SK-N-MC (cell line): ENCODE data around the gene GPATCH2.

ENCODE experiments used
- EZH2 ChIP-seq: fragments of 200-600 bp; sonication (generic); IDR thresholded peaks from one replicate; pipeline ENCODE4 v1.6.1; 2017; ENCODE audit warnings: antibody characterized with exemption
- POLR2AphosphoS5 ChIP-seq: IDR thresholded peaks from 2 replicates; pipeline ENCODE4 v1.6.1; 2012; ENCODE audit warnings: mild to moderate bottlenecking, low read depth, low read length, borderline replicate concordance

- TF ChIP-seq EZH2 (no peak), POLR2AphosphoS5 (no peak)
These were observed 197.2 kb downstream of the GPATCH2 start for GRCh38 chr1:217433664-217434063.
